IPS DF 4.7 (cell line): ENCODE data around the gene PTPN9.
"Not testable (repeated sequence)": the region's sequence is repeated elsewhere in the genome, so short reads cannot be mapped to it uniquely, and the experiment has no call there.

Experiments used
- DNase-seq: peaks from one replicate; pipeline ENCODE4 v3.0.0-alpha.2; 2013; ENCODE audit warnings: low spot score; ENCODE audit errors: extremely low read depth

PTPN9 gene

DNA sequence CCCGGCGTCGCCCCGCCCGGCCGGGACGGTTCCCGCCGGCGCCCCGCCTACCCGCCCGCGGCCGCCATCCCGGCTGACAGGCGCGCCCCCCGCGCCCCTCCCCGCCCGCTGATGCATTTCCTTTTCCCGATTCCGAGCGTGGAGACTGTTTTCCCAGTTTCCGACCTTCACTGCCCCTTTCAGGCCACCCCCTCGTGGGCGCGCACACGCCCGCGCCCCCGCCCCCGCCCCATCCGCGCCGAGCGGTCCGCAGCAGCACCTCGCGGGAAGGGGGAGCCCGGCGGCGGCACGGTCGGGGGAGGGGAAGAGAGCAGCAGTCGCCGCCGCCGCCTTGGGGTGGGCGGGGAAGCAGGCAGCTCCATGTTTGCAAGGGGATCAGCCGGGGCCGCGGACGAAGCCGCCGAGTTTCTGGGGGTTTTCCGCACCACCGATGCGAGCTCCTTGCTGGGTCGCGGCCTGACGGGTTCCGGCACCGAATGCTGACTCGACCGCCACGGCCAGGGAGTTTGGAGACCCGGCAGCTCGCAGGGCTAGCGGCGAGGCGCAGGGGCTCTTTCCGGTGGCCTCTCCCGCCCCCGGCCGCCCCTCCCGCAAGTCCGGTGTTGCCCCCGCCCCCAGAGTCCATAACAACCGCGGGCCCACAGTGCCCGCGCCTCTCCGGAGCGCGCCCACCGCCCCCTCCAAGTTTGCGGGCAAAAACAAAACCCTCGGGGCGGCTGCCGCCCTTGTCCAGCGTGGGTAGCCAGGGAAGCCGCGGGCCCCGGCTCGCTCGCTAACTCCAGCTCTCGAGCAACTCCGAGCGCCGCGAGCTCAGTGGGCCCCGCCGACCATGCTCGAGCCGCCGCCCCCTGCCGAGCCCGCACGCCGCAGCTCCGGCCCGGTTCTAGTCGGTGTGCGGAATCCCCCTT is 124.4 kb downstream of the PTPN9 start:
- no peak for DNase-seq

GRCh38 chr15:75453703-75454470 is 125.2 kb downstream of the PTPN9 start:
- DNase-seq: peak; percentile 96

GRCh38 chr15:75452865-75453702 is 126.0 kb downstream of the PTPN9 start:
- no peak for DNase-seq

- DNase-seq: no peak
Observed at GRCh38 chr15:75452364-75452864, 126.7 kb downstream of the PTPN9 start.

DNA sequence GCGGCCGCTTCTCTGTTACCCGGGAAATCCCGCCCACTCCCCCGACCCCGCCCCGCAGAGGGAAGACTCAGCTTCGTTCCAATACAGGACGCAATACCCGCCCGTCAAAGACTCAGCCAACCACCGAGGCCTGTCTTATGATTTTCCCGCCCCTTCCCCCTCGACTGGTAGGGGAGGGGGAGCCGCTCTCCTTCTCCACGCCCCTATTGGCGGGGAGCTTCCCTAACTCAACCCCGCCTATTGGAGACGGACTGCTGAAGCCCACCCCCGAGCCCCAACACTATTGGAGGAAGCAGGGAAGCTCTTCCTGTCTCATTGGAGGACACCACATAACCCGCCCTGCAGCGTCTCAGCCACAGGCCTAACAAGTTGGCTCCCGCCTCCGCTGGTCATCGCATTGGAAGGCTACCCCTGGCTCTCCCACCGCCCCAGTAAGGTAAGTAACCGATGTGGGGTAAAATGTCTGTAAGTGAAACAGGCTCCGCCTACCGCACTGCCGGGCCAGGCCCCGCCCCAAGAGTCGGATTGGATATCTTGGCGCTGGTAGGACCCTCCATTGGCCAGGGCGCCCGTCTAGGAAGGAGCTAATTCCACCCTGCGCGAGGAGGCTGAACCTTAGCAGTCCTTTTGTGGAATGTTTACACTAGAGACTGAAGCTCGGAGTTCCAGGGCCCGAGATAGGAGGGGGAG is 127.3 kb downstream of the PTPN9 start, which contains the start of gene SIN3A:
Gene SIN3A, minus strand, starts transcription at position 17 of the 690 bp plus-strand sequence. CDS start 21,315 bp downstream, outside the sequence.
- DNase-seq: peak; percentile 97

DNA sequence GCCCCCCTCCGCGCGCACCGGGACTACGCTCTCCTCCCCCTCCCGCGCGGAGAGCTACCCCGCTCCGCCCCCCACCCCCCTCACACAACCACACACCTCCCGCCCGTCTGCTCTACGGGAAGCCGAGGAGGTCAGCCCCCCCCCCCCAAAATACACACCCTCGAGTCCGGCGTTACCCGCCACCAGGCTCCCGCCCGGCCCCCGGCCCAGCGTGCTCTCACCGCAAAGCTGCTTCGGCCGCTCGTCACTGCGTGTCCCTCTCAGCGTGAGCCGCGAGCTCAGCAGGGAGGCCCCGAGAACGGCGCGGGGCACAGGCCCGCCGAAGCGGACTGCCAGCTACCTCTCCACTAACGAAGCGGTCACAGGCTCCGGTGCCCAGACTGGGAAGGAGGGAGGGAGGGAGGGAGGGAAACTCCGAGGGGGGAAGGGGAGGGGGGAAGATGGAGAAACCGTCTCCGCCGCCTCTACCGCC is 127.9 kb downstream of the PTPN9 start:
- DNase-seq: no peak

GRCh38 chr15:75450307-75451201 is 128.6 kb downstream of the PTPN9 start:
- DNase-seq: no peak

- DNase-seq: no peak
Observed at GRCh38 chr15:75449585-75450306, 129.4 kb downstream of the PTPN9 start.

DNA sequence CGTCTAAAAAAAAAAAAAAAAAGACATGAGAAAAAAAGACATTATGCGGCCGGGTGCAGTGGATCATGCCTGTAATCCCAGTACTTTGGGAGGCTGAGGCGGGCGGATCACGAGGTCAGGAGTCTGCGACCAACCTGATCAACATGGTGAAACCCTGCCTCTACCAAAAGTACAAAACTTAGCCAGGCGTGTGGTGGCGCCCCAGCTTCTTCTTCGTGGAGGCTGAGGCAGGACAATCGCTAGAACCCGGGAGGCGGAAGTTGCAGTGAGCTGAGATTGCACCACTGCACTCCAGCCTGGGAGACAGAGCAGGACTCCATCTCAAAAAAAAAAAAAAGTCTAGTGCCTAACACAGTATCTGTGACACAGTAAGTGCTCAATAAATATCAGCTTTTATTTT is 130.9 kb downstream of the PTPN9 start:
- not testable (repeated sequence) for DNase-seq

DNA sequence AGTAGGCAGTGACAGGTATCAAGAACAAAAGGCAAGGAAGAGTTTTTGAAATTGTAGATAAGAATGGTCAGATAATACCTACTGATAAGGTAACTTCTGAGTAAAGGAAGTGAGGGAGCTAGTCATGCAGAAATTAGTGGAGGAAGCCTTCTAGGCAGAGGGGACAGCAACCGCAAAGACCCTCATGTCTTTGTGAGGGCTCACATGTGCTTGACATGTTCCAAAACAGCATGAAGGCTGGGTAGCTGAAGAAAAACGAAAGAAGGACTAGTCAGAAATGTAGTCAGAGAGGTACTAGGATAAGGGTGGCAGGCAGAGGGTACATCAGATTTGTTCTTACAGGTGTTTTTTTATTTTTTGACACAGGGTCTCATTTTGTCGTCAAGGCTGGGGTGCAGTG is 133.0 kb downstream of the PTPN9 start:
- DNase-seq: no peak

DNA sequence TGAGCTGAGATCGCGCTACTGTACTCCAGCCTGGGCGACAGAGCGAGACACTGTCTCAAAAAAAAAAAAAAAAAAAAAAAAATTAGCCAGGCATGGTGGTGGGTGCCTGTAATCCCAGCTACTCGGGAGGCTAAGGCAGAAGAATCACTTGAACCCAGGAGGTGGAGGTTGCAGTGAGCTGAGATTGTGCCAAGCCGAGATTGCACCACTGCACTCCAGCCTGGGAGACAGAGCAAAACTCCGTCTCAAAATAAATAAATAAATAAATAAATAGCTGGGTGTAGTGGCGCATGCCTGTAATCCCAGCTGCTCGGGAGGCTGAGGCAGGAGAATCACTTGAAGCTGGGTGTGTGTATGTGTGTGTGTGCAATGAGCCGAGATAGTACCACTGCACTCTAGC is 133.8 kb downstream of the PTPN9 start:
- DNase-seq: not testable (repeated sequence)

- DNase-seq: not testable (repeated sequence)
Observed at GRCh38 chr15:75443972-75444453, 135.1 kb downstream of the PTPN9 start.

DNA sequence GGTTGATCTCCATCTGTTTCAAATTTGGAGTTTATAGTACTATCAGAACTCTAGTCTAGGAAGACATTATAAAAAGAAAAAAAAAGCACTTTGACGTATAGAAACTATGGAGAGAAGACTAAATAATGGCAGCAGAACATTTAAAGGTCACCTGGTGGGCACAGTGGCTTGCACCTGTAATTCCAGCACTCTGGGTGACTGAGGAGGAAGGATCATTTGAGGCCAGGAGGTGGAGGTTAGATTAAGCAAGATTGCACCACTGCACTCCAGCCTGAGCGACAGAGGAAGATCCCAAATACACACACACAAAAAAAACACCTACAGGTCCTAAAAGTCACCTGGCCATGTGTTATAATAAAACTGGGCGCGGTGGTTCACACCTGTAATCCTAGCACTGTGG is 141.4 kb downstream of the PTPN9 start:
- DNase-seq: no peak

DNA sequence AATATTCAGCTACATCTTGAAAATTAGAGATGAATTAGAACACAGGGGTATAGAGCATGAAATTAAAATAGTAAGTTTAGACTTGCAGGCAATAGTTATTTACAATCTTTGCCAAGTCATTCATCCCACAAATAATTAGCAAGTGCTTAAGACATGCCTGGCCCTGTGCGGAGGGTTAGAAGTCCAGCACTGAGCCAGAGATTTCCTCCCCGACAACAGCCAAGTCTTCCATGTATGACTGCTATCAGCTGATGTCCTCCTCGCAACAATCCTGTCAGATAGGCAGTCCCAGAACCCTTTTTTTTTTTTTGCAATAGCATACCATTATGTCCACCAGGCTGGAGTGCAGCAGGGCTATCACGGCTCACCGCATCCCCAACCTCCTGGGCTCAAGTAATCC is 142.2 kb downstream of the PTPN9 start:
- no peak for DNase-seq

GRCh38 chr15:75431682-75432081 is 147.4 kb downstream of the PTPN9 start:
- no peak for DNase-seq

DNA sequence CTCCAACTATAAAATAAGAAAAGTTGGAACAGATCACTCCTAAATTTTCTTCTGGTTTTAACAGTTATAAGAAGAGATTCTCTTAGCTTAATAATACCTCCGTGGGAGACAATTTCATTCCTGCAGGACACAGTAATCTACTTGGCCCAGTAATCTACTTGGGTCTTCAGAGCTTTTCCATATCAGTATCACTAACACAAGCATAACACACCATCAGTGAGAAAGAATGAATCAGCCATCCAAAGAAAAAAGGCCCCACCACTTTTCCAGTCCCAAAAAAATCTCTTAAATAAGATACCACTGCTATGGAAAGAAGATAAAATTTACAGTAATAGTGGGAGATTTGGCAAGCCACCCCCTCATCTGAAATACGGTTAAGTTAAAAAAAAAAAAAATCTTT is 147.8 kb downstream of the PTPN9 start:
- no peak for DNase-seq

GRCh38 chr15:75430259-75430658 is 148.9 kb downstream of the PTPN9 start:
- DNase-seq: no peak

DNA sequence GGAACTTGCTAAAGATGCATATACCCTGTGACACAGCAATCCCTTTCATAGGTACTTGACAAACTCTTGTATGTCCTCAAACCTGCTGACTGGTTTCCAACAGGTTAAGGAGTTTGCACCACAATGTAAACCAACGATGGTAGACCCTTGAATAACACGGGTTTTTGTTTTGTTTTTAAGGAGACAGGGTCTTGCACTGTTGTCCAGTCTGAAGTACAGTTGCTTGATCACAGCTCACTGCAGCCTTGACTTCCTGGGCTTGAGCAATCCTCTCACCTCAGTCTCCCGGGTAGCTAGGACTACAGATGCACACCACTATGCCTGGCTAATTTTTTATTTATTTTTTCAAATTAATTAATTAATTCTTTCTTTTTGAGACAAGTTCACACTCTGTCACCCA is 151.0 kb downstream of the PTPN9 start:
- DNase-seq: no peak
